ENCODE data around the gene BCAN.

The BCAN gene

DNA sequence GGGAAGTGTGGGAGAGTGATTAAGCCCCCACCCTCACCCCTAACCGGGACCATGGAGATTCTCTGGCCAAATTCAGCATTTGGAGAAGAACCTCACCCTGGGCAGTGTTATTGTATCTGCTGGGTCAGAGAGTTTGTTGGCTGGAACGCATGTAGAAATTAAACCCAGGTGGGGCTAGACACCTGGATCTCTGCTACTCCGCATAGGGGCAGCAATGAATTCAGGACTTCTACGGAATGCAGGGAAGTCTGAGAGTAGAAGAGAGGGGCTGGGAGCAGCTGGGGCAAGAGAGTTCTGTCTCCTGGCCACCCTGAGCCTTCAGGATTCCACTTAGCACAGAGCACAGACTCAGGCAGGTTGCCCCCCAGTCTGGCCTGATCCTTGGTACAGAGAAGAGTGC lies 67.1 kb downstream of the BCAN start:
- TF ChIP-seq SIN3A (IDR thresholded peaks at IDR 0.05; ENCODE audit: borderline replicate concordance, insufficient read depth, low read length) = no peak
- no peak for TF ChIP-seq TAF1 (IDR thresholded peaks at IDR 0.05; ENCODE audit: borderline replicate concordance, insufficient read depth, low read length)
- TF ChIP-seq FOXP2 (optimal IDR thresholded peaks at IDR 0.05; ENCODE audit: borderline replicate concordance, extremely low read depth, extremely low read length, insufficient read depth) = no peak
- TF ChIP-seq POLR2AphosphoS5 (IDR thresholded peaks at IDR 0.05; ENCODE audit: low read depth, low read length) = no peak
- no peak for TF ChIP-seq REST (IDR thresholded peaks at IDR 0.05; ENCODE audit: insufficient read depth in 1 of 2, low read depth in 2 of 2, low read length in 2 of 2)
